Progenitor cell of endocrine pancreas (in vitro differentiated cells): Measurements from ENCODE around the gene NT5M. TPM values are rescaled to one million over a fixed set of nuclear protein-coding genes. Genes with fewer than 3 reads are reported as not detected.
A peak's percentile ranks its signal among the peaks of the same experiment; 100 is the strongest.
"Not testable (repeated sequence)": the region's sequence is repeated elsewhere in the genome, so short reads cannot be mapped to it uniquely, and the experiment has no call there.

Experiments used
- DNase-seq: peaks from one replicate; pipeline ENCODE4 v3.0.0; 2021; ENCODE audit warnings: low spot score; ENCODE audit not compliant: unreplicated experiment
- H3K27ac Mint-ChIP-seq: 2 replicates; pipeline ENCODE4 v1.8.0; 2021; ENCODE audit warnings: mild to moderate bottlenecking, moderate library complexity, mixed read lengths
- H3K27me3 Mint-ChIP-seq: 2 replicates; pipeline ENCODE4 v1.8.0; 2021; ENCODE audit warnings: mixed read lengths
- H3K36me3 Mint-ChIP-seq: 2 replicates; pipeline ENCODE4 v1.8.0; 2022; ENCODE audit warnings: mixed read lengths; ENCODE audit not compliant: insufficient read depth
- H3K4me1 Mint-ChIP-seq: 2 replicates; pipeline ENCODE4 v1.8.0; 2021; ENCODE audit warnings: low read depth, mixed read lengths
- H3K4me3 Mint-ChIP-seq: 2 replicates; pipeline ENCODE4 v1.8.0; 2021; ENCODE audit warnings: low read depth, mild to moderate bottlenecking, moderate library complexity, mixed read lengths
- H3K9me3 Mint-ChIP-seq: 2 replicates; pipeline ENCODE4 v1.8.0; 2021; ENCODE audit warnings: low read depth, mixed read lengths
- CTCF ChIP-seq: fragments of 200-600 bp; sonication (generic); IDR thresholded peaks from one replicate; pipeline ENCODE4 v1.5.0; 2021; ENCODE audit warnings: antibody characterized with exemption, mild to moderate bottlenecking; ENCODE audit not compliant: unreplicated experiment
- total RNA-seq: library from RNA; stranded (reverse); gene quantifications from 2 replicates; pipeline ENCODE4 v1.2.1, GENCODE V29; 2021

Gene NT5M
- total RNA-seq, 1 donor from 2014 or later, result 2.4 TPM

GRCh38 chr17:17258998-17259397 lies 44.2 kb upstream of the NT5M start:
- no peaks in the 10 kb centered on the region for H3K4me1 Mint-ChIP-seq
- H3K9me3 Mint-ChIP-seq, result no peaks in the 10 kb centered on the region
- no peak overlapping the region for H3K27ac Mint-ChIP-seq
- no peak for DNase-seq
- no peaks in the 10 kb centered on the region for H3K27me3 Mint-ChIP-seq
- H3K36me3 Mint-ChIP-seq, result peaks cover 30% of the 10 kb centered on the region
- H3K4me3 Mint-ChIP-seq, result no peak overlapping the region
- TF ChIP-seq CTCF, result no peak

GRCh38 chr17:17264430-17264829 lies 38.7 kb upstream of the NT5M start:
- H3K4me1 Mint-ChIP-seq, result no peaks in the 10 kb centered on the region
- H3K4me3 Mint-ChIP-seq, result no peak overlapping the region
- H3K36me3 Mint-ChIP-seq, result peaks cover 25% of the 10 kb centered on the region
- H3K27ac Mint-ChIP-seq, result no peak overlapping the region
- no peaks in the 10 kb centered on the region for H3K9me3 Mint-ChIP-seq
- TF ChIP-seq CTCF, result no peak
- DNase-seq, result no peak
- H3K27me3 Mint-ChIP-seq, result no peaks in the 10 kb centered on the region

GRCh38 chr17:17269926-17270773 lies 33.0 kb upstream of the NT5M start:
- Mint-ChIP-seq H3K9me3 (no peaks in the 10 kb centered on the region), H3K4me3 (no peak overlapping the region), H3K27me3 (no peaks in the 10 kb centered on the region), H3K27ac (no peak overlapping the region), H3K36me3 (peaks cover 17% of the 10 kb centered on the region), H3K4me1 (no peaks in the 10 kb centered on the region)
- DNase-seq, result no peak
- peak; percentile 46 for TF ChIP-seq CTCF

GRCh38 chr17:17275971-17276370 lies 27.2 kb upstream of the NT5M start:
- Mint-ChIP-seq H3K4me1 (peaks cover 13% of the 10 kb centered on the region), H3K9me3 (no peaks in the 10 kb centered on the region), H3K27ac (no peak overlapping the region), H3K27me3 (no peaks in the 10 kb centered on the region), H3K36me3 (peaks cover 6% of the 10 kb centered on the region), H3K4me3 (no peak overlapping the region)
- DNase-seq, result no peak
- TF ChIP-seq CTCF, result no peak

GRCh38 chr17:17277431-17277830 lies 25.7 kb upstream of the NT5M start:
- H3K27ac Mint-ChIP-seq, H3K4me3 Mint-ChIP-seq, H3K9me3 Mint-ChIP-seq, DNase-seq, H3K36me3 Mint-ChIP-seq, H3K27me3 Mint-ChIP-seq: not testable (repeated sequence)
- H3K4me1 Mint-ChIP-seq, result peaks cover 20% of the 10 kb centered on the region

- Mint-ChIP-seq H3K27ac (peak overlapping the region; percentile 29), H3K36me3 (peaks cover 3% of the 10 kb centered on the region), H3K27me3 (peaks cover 3% of the 10 kb centered on the region), H3K4me1 (peaks cover 20% of the 10 kb centered on the region), H3K4me3 (peak overlapping the region; percentile 81), H3K9me3 (no peaks in the 10 kb centered on the region)
- DNase-seq, result no peak
- TF ChIP-seq CTCF, result no peak
Observed at GRCh38 chr17:17279316-17279715, 23.9 kb upstream of the NT5M start.
